Nephron (organoid): ENCODE results near the gene YIF1B.

Source experiments
- H3K27ac Mint-ChIP-seq, 3 experiments: 2 replicates each; pipeline ENCODE4 v1.8.0; 2020; ENCODE audit warnings: mixed read lengths in 3 of 3, mild to moderate bottlenecking in 2 of 3, moderate library complexity in 1 of 3
- H3K27me3 Mint-ChIP-seq: 2 replicates; pipeline ENCODE4 v1.8.0; 2021; ENCODE audit warnings: low read depth, mild to moderate bottlenecking, moderate library complexity, mixed read lengths
- H3K36me3 Mint-ChIP-seq: 2 replicates; pipeline ENCODE4 v1.8.0; 2020; ENCODE audit warnings: low read depth, mixed read lengths
- H3K4me1 Mint-ChIP-seq: 2 replicates; pipeline ENCODE4 v1.8.0; 2020; ENCODE audit warnings: mixed read lengths
- H3K4me3 Mint-ChIP-seq, 3 experiments: 2 replicates each; pipeline ENCODE4 v1.8.0; 2020; ENCODE audit warnings: mild to moderate bottlenecking in 3 of 3, mixed read lengths in 3 of 3, moderate library complexity in 2 of 3
- H3K9me3 Mint-ChIP-seq: 2 replicates; pipeline ENCODE4 v1.8.0; 2020; ENCODE audit warnings: mixed read lengths
- CTCF ChIP-seq, 3 experiments: fragments of 200-600 bp; sonication (generic); IDR thresholded peaks; one replicate each; pipeline ENCODE4 v1.5.0; 2021; ENCODE audit warnings: antibody characterized with exemption in 3 of 3; ENCODE audit not compliant: unreplicated experiment in 3 of 3

The YIF1B gene

GRCh38 chr19:38281811-38282566, 33.8 kb downstream of the YIF1B start:
- Mint-ChIP-seq H3K36me3 (peaks cover 9% of the 10 kb centered on the region), H3K27ac (no peak overlapping the region), H3K9me3 (no peaks in the 10 kb centered on the region), H3K4me3 (no peak overlapping the region), H3K27me3 (peaks cover 5% of the 10 kb centered on the region), H3K4me1 (no peaks in the 10 kb centered on the region)
- no peak for TF ChIP-seq CTCF (IDR thresholded peaks at IDR 0.05; ENCODE audit: unreplicated experiment in 3 of 3)

DNA sequence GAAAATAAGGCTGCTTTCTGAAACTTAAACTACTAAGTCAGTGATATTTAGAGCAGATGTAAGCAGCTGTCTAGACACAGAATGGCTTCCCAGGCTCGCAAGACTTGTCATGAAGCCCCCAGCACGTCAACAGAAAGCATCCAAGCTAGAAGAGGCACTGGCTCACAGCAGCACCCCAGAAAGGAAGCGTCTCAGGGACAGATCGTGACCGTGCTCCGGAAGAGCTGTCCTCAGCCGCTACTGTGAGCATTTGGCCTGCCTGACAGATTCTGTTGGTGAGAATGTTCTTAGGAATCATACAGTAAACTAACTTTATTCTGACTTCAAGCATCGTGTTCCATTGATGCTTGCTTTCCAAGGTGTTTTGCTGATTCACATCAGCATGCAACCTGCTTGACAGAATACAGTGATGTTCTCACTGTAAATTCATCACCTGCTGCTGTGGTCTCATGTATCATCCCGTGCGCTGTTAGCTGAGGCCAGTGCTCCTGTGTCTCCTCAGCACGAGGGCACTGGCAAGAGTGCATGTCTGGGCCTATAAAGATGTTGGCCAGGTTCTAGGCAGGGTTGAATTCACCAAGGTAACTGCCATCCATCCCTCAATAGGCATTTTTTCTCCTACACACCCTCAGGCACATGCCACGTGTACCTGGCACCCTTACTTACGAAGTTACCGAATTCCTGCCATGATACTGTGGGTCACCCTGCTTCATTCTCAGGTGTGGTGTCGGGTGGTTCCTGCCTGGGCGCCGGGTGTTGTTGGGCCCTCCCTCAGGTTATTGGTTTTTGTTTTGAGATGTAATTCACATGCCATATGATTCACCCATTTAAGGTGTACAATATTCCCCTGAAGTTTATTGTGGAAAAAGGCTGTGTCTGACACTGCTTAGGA, 35.5 kb downstream of the YIF1B start:
- Mint-ChIP-seq H3K27ac (peak overlapping the region in 1 of 3 experiments; percentile 46), H3K27me3 (no peaks in the 10 kb centered on the region), H3K9me3 (no peaks in the 10 kb centered on the region), H3K36me3 (no peaks in the 10 kb centered on the region), H3K4me1 (no peaks in the 10 kb centered on the region), H3K4me3 (no peak overlapping the region)
- no peak for TF ChIP-seq CTCF (IDR thresholded peaks at IDR 0.05; ENCODE audit: unreplicated experiment in 3 of 3)

DNA sequence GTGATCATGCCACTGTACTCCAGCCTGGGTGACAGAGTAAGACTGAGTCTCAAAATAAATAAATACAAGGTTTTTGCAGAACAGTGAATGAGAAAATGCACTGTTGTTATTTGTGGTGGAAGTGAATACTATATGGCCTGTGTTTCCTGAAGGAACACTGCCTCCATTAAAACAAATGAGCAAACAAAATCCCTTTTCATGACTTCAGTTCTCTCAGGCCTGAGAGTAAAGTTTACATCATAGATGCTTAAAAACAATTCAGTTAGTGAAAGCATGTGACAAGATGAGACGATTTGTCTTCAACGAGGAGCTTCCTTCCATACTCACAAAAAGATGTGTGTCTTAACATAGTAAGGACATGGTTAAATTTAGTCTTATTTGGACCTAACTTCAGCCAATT, 37.0 kb downstream of the YIF1B start:
- H3K4me3 Mint-ChIP-seq = no peak overlapping the region
- H3K36me3 Mint-ChIP-seq = peaks cover 3% of the 10 kb centered on the region
- peak overlapping the region in 1 of 3 experiments; percentile 5 for H3K27ac Mint-ChIP-seq
- H3K4me1 Mint-ChIP-seq = no peaks in the 10 kb centered on the region
- H3K27me3 Mint-ChIP-seq = no peaks in the 10 kb centered on the region
- no peak for TF ChIP-seq CTCF (IDR thresholded peaks at IDR 0.05; ENCODE audit: unreplicated experiment in 3 of 3)
- H3K9me3 Mint-ChIP-seq = no peaks in the 10 kb centered on the region

GRCh38 chr19:38277969-38278680, 37.6 kb downstream of the YIF1B start:
- H3K9me3 Mint-ChIP-seq = no peaks in the 10 kb centered on the region
- H3K36me3 Mint-ChIP-seq = peaks cover 3% of the 10 kb centered on the region
- H3K27ac Mint-ChIP-seq = peak overlapping the region; percentile 5 to 29 (median 26)
- no peaks in the 10 kb centered on the region for H3K4me1 Mint-ChIP-seq
- no peaks in the 10 kb centered on the region for H3K27me3 Mint-ChIP-seq
- H3K4me3 Mint-ChIP-seq = no peak overlapping the region
- TF ChIP-seq CTCF (IDR thresholded peaks at IDR 0.05; ENCODE audit: unreplicated experiment in 3 of 3) = no peak

DNA sequence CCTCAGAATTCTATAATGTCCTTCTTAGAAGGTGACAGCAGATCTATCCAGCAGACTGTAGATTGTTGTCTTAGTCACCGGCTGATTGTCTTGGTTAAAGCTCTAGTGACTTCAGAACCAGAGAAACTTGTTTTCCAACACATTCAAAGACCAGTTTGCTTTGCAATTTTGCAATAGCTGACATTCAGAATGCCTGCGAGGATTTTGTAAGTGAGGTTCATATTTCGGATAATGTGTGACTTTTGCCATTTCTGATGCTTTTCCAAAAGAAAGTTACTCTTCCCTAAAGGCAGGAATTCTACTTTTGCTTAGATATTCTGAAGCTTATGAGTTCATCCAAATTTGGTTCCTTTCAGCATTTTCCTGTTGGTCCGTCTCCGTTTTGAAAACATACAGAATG, 38.2 kb downstream of the YIF1B start:
- peak overlapping the region; percentile 5 to 29 (median 26) for H3K27ac Mint-ChIP-seq
- no peak overlapping the region for H3K4me3 Mint-ChIP-seq

More for the DNA sequence above, 38.2 kb downstream of the YIF1B start:
- Mint-ChIP-seq H3K36me3 (peaks cover 3% of the 10 kb centered on the region), H3K4me1 (no peaks in the 10 kb centered on the region), H3K9me3 (no peaks in the 10 kb centered on the region), H3K27me3 (no peaks in the 10 kb centered on the region)
- no peak for TF ChIP-seq CTCF (IDR thresholded peaks at IDR 0.05; ENCODE audit: unreplicated experiment in 3 of 3)
